ENCODE measurements around the gene TRAPPC10.

- TF ChIP-seq POLR2AphosphoS5 (IDR thresholded peaks at IDR 0.05; ENCODE audit: low read depth): no peak
- no peak for TF ChIP-seq CTCF (IDR thresholded peaks at IDR 0.05; ENCODE audit: insufficient read depth, low read length)
- no peak for TF ChIP-seq SPI1 (IDR thresholded peaks at IDR 0.05; ENCODE audit: borderline replicate concordance, low read depth)
Observed at GRCh38 chr21:43994085-43994484, 18.0 kb upstream of the TRAPPC10 start.
